ENCODE data around the gene ATG16L1.

ATG16L1 gene

GRCh38 chr2:233227346-233227978 lies 24.0 kb upstream of the ATG16L1 start:
- DNase-seq, result no peak

DNA sequence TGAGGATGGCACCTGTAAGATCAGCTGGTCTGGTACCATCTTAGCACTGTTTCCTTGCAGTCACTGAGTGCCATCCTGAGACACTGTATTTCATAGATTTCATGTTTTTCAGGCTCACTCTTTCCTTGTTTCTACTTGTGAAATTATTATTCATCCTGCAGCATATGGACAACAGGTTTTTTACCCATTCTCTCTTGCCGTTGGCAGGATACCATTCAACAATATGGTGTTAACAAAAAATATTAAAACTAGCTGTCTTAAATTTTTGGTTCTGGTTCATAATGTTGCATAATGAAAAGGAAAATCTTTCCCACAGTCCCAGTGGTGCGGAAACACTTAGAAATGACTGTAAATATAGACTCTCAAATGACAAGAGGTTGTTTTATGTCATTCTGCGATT lies 23.1 kb upstream of the ATG16L1 start:
- DNase-seq, result no peak

- no peak for DNase-seq
Observed at GRCh38 chr2:233233618-233234230, 17.7 kb upstream of the ATG16L1 start.

DNA sequence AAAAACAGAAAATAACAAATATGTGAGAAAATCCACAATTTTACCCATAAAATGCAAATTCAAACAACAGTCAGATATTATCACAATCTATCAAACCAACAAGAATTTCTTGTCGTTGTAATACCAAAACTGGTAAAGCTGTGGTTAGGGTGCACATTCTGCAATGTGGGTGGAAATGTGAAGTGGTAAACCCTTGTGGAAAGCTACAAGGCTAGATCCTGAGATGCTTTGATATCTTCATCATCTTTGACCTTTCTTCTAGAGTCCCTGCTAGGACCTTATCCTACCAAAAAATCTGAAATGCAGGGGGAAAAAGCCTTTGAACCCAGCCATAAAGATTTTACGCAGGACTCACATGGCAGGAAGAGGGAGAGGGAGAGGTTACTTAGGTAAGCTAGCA lies 17.2 kb upstream of the ATG16L1 start:
- no peak for DNase-seq

DNA sequence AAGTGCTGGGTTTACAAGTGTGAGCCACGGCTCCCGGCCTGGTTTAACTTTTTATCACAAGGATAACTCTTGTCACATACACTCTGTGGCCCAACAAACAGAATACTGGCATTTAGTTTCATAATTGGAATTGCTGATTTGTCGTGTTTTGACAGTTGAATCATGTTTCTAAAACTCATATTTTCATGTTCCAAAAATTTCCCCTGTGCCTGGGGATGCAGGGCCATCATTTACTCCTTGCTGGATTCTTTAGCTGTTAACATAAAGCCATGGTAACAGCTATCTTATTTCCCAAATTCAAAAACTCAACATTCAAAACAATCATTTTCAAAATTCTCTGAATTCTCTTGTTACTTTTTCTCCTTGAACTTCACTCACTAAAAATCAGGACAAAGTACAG lies 16.5 kb upstream of the ATG16L1 start:
- no peak for DNase-seq

DNA sequence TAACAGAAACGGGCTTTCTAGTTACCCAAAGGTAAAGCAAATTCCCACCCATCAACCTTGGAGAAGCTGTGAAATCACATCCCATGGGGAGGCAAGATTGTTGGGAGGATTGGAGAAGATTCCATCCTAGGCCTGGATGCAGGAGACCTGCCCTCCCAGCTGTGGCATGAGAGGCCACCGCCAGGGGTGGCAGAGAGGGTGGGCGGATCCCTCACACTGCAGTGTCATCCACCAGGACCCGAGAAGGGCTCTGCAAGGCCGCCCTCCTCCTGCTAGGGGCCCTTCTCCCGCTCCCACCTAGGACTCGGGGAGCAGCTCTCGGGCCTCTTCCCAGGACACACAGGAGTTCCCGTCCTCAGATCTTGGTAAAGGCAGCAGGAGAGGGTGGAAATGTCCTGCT lies 15.5 kb upstream of the ATG16L1 start:
- no peak for DNase-seq

GRCh38 chr2:233236820-233237589 lies 14.5 kb upstream of the ATG16L1 start:
- no peak for DNase-seq

DNA sequence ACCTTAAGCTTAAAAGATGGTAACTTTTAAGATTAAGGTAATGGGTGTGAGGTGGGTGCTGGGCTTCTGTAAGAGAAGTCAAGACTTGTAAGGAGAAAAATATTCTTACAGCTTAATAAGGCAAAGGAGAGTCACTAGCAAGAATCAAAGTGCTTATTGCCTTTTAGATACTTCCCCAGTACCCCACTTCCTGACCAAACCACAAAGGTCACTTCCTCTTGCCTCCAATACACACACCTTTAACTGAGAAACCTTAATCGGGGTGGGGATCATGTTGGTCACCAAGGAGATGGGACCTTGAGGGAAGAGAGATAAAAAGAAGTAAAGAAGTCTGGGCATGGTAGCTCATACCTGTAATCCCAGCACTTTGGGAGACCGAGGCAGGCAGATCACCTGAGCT lies 10.6 kb upstream of the ATG16L1 start:
- peak; percentile 30 to 73 for DNase-seq

DNA sequence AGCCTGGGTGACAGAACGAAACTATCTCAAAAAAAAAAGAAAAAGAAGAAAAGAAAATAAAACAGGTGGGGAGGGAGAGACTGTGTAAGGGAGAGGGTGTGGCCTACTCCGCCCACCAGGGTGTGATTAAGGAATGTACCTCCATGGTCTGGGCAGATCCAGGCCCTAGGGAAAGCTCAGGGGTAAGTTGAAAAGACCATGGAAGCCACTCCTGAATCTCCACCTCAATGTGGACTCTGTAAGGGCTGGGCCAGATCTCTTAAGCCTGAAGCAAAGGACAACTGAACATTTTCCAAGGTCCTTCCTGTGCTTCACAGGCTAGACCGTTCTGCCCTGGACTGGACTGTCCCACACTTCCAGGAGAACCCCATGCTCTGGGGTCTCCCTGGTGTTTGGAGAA lies 9.7 kb upstream of the ATG16L1 start:
- DNase-seq, result no peak

DNA sequence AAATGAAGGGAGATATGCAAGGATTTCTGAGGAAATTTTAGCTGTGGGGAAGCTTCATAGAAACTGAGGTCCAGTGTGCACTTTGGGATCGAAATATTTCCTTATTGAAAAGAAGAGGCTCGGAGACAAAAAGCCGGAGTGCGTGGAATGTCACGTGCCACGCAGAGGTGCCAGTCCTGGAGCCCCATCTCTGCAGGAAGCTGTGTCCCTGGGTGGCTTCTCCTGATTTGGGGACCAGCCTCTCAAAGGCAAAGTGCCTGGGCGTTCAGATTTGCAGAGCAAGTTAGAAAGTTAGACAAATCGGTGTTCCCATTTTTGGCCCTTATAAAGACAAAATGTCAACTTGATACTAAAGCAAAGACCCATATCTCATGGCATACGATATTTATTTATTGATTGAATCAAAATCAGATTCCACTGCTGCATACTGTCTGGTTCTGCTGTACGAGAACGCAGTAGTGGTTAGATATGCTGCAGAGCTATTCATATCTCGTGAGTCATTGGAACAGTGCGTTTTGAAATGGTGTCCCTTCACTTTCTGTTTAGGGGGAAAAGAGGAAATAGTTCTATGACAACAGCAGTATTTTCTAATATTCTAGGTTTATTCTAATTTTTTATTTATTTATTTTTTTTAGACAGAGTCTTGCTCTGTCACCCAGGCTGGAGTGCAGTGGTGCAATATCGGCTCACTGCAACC lies 9.1 kb upstream of the ATG16L1 start:
- DNase-seq, result no peak

- no peak for DNase-seq
Observed at GRCh38 chr2:233243348-233243747, 8.1 kb upstream of the ATG16L1 start.

DNA sequence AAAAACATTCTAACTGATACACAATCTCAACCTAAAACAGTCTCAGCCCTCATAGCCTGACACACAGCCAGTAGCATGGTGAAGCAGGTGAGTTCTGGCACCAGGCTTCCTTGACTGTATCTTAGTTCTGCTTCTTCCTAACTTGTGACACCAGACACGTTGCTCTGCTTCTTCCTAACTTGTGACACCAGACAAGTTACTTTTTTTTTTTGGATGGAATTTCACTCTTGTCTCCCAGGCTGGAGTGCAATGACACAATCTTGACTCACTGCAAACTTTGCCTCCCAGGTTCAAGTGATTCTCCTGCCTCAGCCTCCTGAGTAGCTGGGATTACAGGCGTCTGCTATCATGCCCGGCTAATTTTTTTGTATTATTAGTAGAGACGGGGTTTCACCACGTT lies 6.7 kb upstream of the ATG16L1 start:
- no peak for DNase-seq

DNA sequence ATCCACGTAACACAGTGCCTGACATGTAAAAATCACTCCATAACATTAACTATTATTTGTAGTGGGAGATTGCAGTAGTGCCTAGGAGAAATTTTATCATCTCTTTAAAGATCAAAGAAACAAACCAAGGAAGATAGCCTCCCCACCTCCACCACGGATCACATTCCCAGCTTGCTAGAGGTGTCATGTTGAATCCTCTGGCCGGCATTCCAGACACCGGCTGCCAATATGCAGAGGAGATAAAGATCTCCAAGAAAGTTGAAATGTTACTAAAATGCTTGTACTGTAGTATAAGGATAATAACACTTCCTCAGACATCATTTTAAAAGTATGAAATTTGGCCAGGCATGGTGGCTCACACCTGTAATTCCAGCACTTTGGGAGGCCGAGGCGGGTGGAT lies 6.1 kb upstream of the ATG16L1 start:
- no peak for DNase-seq

- no peak for DNase-seq
Observed at GRCh38 chr2:233247116-233247515, 4.4 kb upstream of the ATG16L1 start.

DNA sequence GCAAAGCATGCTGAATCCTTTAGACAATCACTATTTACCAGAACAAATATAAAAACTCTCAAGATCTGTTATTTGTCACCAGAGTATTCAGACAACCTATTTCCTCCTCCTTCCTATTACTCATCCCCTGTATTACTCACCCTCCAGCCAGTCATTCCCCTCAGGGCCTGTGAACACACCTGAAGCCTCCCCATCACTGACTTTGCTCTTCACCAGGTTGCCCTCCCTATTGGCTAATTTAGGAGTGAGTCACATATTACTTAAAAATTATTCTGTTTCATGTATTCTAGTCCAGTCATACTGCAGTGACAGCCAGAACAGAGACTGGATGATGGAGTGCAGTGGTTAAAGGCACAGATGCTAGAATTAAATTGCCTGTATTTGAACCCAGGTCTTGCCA lies 3.7 kb upstream of the ATG16L1 start:
- DNase-seq, result peak; percentile 53 to 57

GRCh38 chr2:233248999-233249398 lies 2.5 kb upstream of the ATG16L1 start:
- DNase-seq, result peak; percentile 24 to 33

- DNase-seq, result no peak
Observed at GRCh38 chr2:233250568-233250967, 905 bp upstream of the ATG16L1 start.

DNA sequence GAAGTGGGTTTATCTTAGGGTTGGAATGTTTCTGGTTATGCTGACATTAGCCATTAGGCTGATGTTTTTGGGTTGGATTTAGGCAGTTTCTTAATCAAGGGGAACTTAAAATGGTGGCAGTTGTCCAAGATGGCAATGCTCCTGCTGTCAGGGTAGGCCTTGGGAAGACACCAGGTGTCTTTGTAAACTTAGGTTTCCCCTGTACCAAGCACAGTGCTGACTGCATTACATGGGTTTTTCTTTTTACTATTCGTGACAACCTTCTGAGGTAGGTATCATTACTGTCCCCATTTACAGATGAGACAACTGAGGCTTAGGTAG lies 528 bp upstream of the ATG16L1 start:
- DNase-seq, result no peak

GRCh38 chr2:233252227-233252626 lies 754 bp downstream of the ATG16L1 start:
- no peak for DNase-seq

DNA sequence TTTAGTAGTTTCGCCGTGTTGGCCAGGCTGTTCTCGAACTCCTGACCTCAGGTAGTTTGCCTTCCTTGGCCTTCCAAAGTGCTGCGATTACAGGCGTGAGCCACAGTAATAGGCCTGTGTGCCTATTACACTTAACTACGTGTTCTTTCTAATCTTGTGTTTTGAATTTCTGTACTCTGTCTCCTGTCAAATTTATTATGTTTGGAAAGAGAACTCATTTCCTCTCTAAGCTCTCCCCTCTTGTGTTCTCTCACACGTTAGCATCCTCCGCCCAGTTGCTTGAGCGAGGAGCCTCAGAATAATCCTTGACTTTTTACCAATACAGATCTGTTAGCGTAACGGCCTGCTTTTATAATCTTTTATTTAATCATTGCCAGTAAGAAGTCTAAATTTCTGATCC lies 3.7 kb downstream of the ATG16L1 start:
- no peak for DNase-seq

DNA sequence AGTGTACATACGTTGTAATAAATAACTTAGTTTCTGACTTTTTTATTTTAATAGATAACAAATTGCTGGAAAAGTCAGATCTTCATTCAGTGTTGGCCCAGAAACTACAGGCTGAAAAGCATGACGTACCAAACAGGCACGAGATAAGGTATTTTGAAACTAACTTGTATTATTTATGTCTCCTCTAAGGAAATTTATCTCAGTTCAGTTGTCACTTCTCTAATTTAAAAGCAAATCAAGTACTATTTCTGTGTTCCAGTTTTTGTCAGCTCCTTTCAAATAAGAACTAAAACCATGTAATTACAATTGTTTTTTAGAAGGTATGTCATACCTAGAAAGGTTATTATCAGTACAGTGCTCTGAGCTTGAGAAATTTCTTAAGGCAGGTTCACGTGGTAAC lies 4.6 kb downstream of the ATG16L1 start:
- DNase-seq, result no peak

GRCh38 chr2:233258211-233258610 lies 6.7 kb downstream of the ATG16L1 start:
- no peak for DNase-seq

GRCh38 chr2:233259730-233260129 lies 8.3 kb downstream of the ATG16L1 start:
- DNase-seq, result no peak

- DNase-seq, result no peak
Observed at GRCh38 chr2:233260661-233261060, 9.2 kb downstream of the ATG16L1 start.
